HG03571 (cell line): ENCODE results near the gene TRABD2B.

Experiments used
- ATAC-seq: cut with Tn5 transposase; IDR thresholded peaks from one replicate; pipeline ENCODE4 v1.9.1; 2021; ENCODE audit not compliant: unreplicated experiment

The TRABD2B gene

DNA sequence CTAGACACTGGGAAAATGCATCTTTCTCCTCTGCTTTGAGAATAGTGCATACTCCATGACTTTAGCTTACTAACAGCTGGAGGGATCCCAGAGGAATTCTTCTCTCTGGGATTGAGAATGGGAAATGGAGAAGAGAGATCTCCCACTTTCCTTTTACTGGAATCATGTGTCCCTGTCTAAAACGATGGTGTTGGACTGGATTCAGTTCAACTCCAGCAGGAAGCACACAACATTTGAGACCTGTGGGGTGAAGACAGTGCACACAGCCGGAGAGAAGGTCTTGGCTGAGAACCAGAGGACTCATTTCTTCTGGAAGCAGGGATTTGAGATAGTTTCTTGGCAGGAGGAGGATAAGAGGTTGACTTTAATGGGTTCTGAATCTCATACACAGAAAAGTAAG lies 58.7 kb downstream of the TRABD2B start:
- ATAC-seq = no peak

GRCh38 chr1:47937586-47938254 lies 59.5 kb downstream of the TRABD2B start:
- no peak for ATAC-seq

GRCh38 chr1:47936916-47937551 lies 60.2 kb downstream of the TRABD2B start:
- ATAC-seq = no peak

GRCh38 chr1:47935856-47936255 lies 61.3 kb downstream of the TRABD2B start:
- ATAC-seq = no peak

DNA sequence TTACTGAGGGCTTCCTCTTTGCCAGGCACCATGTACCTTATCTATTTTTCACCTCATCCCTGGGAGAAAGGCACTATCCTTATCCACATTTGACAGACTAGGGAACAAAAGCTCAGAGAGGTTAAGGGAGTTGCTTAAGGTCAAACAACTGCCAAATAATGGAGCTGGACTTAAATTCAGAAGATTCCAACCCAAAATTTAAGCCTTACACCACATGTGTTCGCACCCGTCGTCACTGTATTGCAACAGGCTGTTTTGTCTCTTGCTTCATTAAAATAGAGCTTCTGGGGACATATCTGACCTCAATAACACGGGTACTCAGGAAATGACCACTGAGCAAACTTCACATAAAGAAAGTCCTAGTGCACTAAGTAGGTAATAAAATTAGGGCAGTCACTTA lies 62.0 kb downstream of the TRABD2B start:
- ATAC-seq = no peak

GRCh38 chr1:47934243-47934805 lies 62.9 kb downstream of the TRABD2B start:
- no peak for ATAC-seq

DNA sequence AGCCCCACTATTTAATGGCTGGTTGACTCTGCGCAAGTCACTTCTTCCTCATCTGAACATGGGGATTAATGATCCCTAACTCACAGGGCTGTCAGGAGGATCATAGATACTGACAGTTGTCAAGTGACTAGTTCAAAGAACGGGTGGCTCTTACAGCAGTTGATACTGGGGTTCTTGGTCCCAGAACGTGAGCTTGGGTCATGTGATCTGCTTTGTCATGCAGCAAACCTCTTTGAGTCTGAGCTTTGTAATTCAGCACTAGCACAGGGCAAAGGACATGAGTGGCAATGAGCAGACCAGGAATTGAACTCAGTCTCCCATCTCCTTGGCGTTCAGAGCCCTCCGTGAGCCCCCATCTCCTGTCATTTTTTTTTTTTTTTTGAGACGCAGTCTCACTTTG lies 64.4 kb downstream of the TRABD2B start:
- no peak for ATAC-seq

- no peak for ATAC-seq
Measured at GRCh38 chr1:47931395-47931794, 65.8 kb downstream of the TRABD2B start.

DNA sequence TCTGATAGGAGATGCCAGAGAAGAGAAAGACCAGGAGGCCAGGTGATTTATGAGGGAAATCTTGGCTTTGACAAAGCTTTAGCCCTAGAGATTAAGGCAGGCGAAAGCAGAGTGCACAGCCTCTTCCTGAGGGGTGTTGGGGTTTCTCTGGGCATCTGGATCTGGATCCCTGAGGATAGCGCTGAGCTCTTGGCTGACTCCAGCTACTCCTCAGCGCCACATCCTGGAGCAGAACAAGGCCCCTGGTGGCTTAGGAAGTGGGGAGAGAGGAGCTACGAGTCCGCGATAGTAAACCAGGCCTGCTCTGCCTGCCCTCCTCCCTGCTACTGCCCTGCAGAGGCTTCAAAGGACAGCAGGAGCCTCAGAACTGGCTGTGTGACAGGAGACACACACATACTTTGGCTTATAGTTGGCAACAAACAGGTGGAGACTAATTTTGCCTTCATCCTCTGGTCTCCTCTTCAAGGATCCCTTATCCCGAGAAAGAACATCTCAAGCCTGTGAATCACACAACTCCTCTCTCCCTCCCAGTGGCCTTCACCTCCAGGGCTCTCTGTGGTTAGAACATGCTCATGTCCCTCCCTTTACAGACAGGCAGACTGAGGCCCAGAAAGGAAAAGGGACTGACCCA lies 66.9 kb downstream of the TRABD2B start:
- no peak for ATAC-seq

- no peak for ATAC-seq
Measured at GRCh38 chr1:47927165-47927564, 70.0 kb downstream of the TRABD2B start.

DNA sequence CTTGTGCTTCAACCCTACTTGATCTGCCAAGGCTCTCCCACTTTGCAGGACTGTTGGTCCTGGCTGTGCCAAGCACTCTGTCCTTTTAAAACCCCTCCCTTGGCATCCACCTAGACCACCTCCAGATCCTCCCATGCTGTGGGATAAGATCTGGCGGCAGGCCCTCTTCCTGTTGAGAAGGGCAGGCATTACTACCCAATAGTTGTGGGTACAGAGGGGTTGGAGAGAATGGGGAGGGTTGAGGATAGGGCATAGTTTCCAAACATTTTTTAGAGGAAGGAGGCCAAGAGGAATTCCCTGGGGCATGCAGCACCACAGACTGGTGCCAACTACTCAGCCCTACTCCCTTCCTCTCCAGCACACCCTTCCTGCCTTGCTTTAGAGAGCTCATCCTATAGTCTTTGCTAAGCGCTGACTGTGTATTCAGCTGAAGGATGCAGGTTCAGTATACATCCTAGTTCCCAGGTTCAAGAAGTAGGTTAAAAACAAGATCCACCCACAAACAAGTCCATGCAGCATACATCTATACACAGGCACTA lies 70.7 kb downstream of the TRABD2B start:
- no peak for ATAC-seq

GRCh38 chr1:47924270-47925048 lies 72.7 kb downstream of the TRABD2B start:
- ATAC-seq = no peak

GRCh38 chr1:47921935-47922415 lies 75.2 kb downstream of the TRABD2B start:
- ATAC-seq = no peak

GRCh38 chr1:47919113-47919833 lies 77.9 kb downstream of the TRABD2B start:
- no peak for ATAC-seq

DNA sequence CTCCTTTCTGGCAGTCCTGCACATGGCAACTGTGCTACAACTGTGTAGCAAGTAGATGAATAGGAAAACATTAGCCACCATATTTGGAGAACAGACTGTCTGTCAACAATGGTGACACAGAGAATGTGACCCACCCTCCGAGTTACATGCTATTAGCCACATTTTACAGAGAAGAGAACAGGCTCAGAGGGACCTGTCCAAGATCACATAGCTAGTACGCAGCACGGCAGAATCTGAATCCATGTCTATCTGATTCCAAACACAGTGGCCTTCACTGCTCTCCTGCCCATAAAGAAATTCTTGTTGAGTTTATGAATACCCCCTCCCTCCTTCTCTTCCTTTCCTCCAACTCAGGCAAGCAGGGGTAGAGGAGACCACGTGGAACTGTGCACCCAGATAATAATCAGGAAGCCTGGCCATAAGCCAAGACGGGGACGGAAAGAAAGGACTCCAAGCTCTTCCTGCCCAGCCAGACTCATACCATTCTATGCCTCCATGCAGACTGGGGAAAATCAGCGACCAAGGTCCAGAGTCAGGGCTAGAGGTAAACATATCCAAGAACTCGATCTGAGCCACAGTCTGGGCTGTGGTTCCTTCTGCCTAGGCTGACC lies 78.8 kb downstream of the TRABD2B start:
- ATAC-seq = no peak

DNA sequence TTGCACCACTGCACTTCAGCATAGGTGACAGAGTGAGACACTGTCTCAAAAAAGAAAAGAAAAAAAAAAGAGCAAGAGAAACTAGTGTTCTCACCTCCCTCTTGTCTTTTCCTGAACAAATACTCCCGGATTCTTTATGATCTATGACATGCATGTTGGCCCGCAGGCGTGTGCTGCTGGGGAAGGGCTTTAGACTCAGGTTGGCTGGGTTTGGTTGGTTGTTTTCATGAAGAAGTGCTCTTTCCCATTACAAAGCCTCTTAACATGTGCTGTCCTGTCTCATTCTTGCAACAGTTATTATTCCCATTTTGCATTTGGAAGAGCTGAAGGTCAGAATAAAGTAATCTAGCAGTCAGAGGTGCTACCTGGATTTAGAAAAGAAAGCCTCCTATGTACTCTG lies 79.5 kb downstream of the TRABD2B start:
- no peak for ATAC-seq

GRCh38 chr1:47915677-47916353 lies 81.4 kb downstream of the TRABD2B start:
- ATAC-seq = no peak

- no peak for ATAC-seq
Measured at GRCh38 chr1:47914952-47915676, 82.1 kb downstream of the TRABD2B start.
